HG02840 (cell line): Measurements from ENCODE around the gene DNAH6.

Experiments used
- ATAC-seq: cut with Tn5 transposase; IDR thresholded peaks from one replicate; pipeline ENCODE4 v1.9.1; 2021; ENCODE audit warnings: mild to moderate bottlenecking, moderate library complexity, moderate number of reproducible peaks; ENCODE audit not compliant: unreplicated experiment, low FRiP score

Gene DNAH6

GRCh38 chr2:84830758-84831500, 314.6 kb downstream of the DNAH6 start:
- no peak for ATAC-seq

- ATAC-seq: no peak
Measured at GRCh38 chr2:84832772-84833461, 316.6 kb downstream of the DNAH6 start.

GRCh38 chr2:84833481-84834150, 317.3 kb downstream of the DNAH6 start:
- no peak for ATAC-seq

GRCh38 chr2:84836215-84836614, 319.9 kb downstream of the DNAH6 start:
- no peak for ATAC-seq

GRCh38 chr2:84838434-84839145, 322.3 kb downstream of the DNAH6 start:
- ATAC-seq: no peak

- no peak for ATAC-seq
Measured at GRCh38 chr2:84839851-84840250, 323.6 kb downstream of the DNAH6 start.

- ATAC-seq: no peak
Measured at GRCh38 chr2:84840306-84840705, 324.0 kb downstream of the DNAH6 start.

GRCh38 chr2:84841577-84841976, 325.3 kb downstream of the DNAH6 start:
- ATAC-seq: no peak

GRCh38 chr2:84844141-84844540, 327.8 kb downstream of the DNAH6 start:
- no peak for ATAC-seq

- ATAC-seq: no peak
Measured at GRCh38 chr2:84846041-84846663, 329.9 kb downstream of the DNAH6 start.

- ATAC-seq: no peak
Measured at GRCh38 chr2:84846741-84847142, 330.4 kb downstream of the DNAH6 start.

GRCh38 chr2:84847326-84848050, 331.2 kb downstream of the DNAH6 start:
- ATAC-seq: no peak

- ATAC-seq: no peak
Measured at GRCh38 chr2:84849271-84849952, 333.1 kb downstream of the DNAH6 start.

GRCh38 chr2:84850471-84850870, 334.2 kb downstream of the DNAH6 start:
- no peak for ATAC-seq

GRCh38 chr2:84851876-84852275, 335.6 kb downstream of the DNAH6 start:
- no peak for ATAC-seq

- no peak for ATAC-seq
Measured at GRCh38 chr2:84854850-84855249, 338.6 kb downstream of the DNAH6 start.

- ATAC-seq: no peak
Measured at GRCh38 chr2:84855731-84856130, 339.4 kb downstream of the DNAH6 start.

GRCh38 chr2:84856787-84857186, 340.5 kb downstream of the DNAH6 start:
- ATAC-seq: no peak

- ATAC-seq: no peak
Measured at GRCh38 chr2:84857566-84857965, 341.3 kb downstream of the DNAH6 start.
